DND-41 (cell line): Measurements from ENCODE around the gene RPS18.
A peak's percentile ranks its signal among the peaks of the same experiment; 100 is the strongest.
"Not testable (repeated sequence)": the region's sequence is repeated elsewhere in the genome, so short reads cannot be mapped to it uniquely, and the experiment has no call there.

Experiments
- ATAC-seq: fragments of 200-7000 bp; cut with Tn5 transposase; 3 replicates; pipeline ENCODE4 v1.9.1; 2021; ENCODE audit warnings: low read depth; ENCODE audit not compliant: insufficient read depth
- DNase-seq: peaks from one replicate; pipeline ENCODE4 v3.0.0-alpha.2; 2020
- H2AFZ ChIP-seq: 2 replicates; pipeline ENCODE4 v1.6.0; 2012; ENCODE audit warnings: low read depth, low read length
- H3K27ac ChIP-seq: 2 replicates; pipeline ENCODE4 v1.5.1; 2012; ENCODE audit warnings: low read length, inconsistent platforms
- H3K27me3 ChIP-seq: fragments of 200-600 bp; sonication (generic); 2 replicates; pipeline ENCODE4 v1.6.0; 2012; ENCODE audit warnings: low read length, mild to moderate bottlenecking, inconsistent platforms; ENCODE audit not compliant: insufficient read depth, poor library complexity
- H3K36me3 ChIP-seq: 2 replicates; pipeline ENCODE4 v1.5.1; 2012; ENCODE audit warnings: low read length, inconsistent platforms; ENCODE audit not compliant: insufficient read depth
- H3K4me1 ChIP-seq: 2 replicates; pipeline ENCODE4 v1.5.1; 2012; ENCODE audit warnings: mild to moderate bottlenecking, low read length; ENCODE audit not compliant: insufficient read depth
- H3K4me2 ChIP-seq: 2 replicates; pipeline ENCODE4 v1.6.0; 2012; ENCODE audit warnings: mild to moderate bottlenecking, moderate library complexity, low read length, inconsistent platforms; ENCODE audit not compliant: insufficient read depth
- H3K4me3 ChIP-seq, 2 experiments: fragments of 200-600 bp in 1 of 2; shearing (Covaris generic) in 1 of 2; 2 replicates each; pipeline ENCODE4 v1.5.1; 2012 to 2016; ENCODE audit warnings: inconsistent platforms in 2 of 2, low read length in 2 of 2, mild to moderate bottlenecking in 2 of 2, low read depth in 1 of 2, moderate library complexity in 1 of 2
- H3K79me2 ChIP-seq: 2 replicates; pipeline ENCODE4 v1.6.0; 2012; ENCODE audit warnings: low read length, inconsistent platforms; ENCODE audit not compliant: insufficient read depth
- H3K9ac ChIP-seq: 2 replicates; pipeline ENCODE4 v1.6.0; 2012; ENCODE audit warnings: low read depth, mild to moderate bottlenecking, inconsistent platforms, low read length, moderate library complexity
- H3K9me3 ChIP-seq: 2 replicates; pipeline ENCODE4 v1.5.1; 2012; ENCODE audit warnings: low read length, moderate library complexity, mild to moderate bottlenecking, inconsistent platforms; ENCODE audit not compliant: insufficient read depth, severe bottlenecking
- H4K20me1 ChIP-seq: 2 replicates; pipeline ENCODE4 v1.6.0; 2012; ENCODE audit warnings: low read length; ENCODE audit not compliant: insufficient read depth
- CTCF ChIP-seq: IDR thresholded peaks from 2 replicates; pipeline ENCODE4 v1.5.1; 2012; ENCODE audit warnings: borderline replicate concordance, low read length, moderate library complexity, mild to moderate bottlenecking; ENCODE audit not compliant: poor library complexity, severe bottlenecking; ENCODE audit errors: extremely low read depth
- EZH2 ChIP-seq: IDR thresholded peaks from 3 replicates; pipeline ENCODE4 v1.6.1; 2012; ENCODE audit warnings: borderline replicate concordance, low read depth, mild to moderate bottlenecking, moderate library complexity, low read length, inconsistent platforms; ENCODE audit not compliant: severe bottlenecking

Gene RPS18

GRCh38 chr6:33271468-33272274 lies at the start of gene RPS18, which contains the start of gene VPS52:
Gene RPS18 (plus strand): TSS chr6:33272075. CDS start chr6:33272120, 45 bp downstream.
Gene VPS52 (minus strand): TSS chr6:33271876. CDS start chr6:33271675, 201 bp downstream.
- Histone ChIP-seq H3K9me3 (no peaks in the 10 kb centered on the region), H3K27me3 (no peaks in the 10 kb centered on the region), H3K9ac (peak within 1 kb of the TSS; percentile 85), H3K27ac (peak within 1 kb of the TSS; percentile 97), H3K4me1 (peaks cover 67% of the 10 kb centered on the region), H2AFZ (peak within 1 kb of the TSS; percentile 82), H4K20me1 (peaks cover 36% of the 10 kb centered on the region), H3K36me3 (peaks cover 82% of the 10 kb centered on the region), H3K4me2 (peak within 1 kb of the TSS; percentile 79), H3K79me2 (peaks cover 75% of the 10 kb centered on the region), H3K4me3 (peak within 1 kb of the TSS; percentile 53 to 61)
- DNase-seq, result peak; percentile 96
- no peak for TF ChIP-seq EZH2
- no peak for TF ChIP-seq CTCF
- peak; percentile 88 for ATAC-seq

GRCh38 chr6:33226503-33227120 lies 45.3 kb upstream of the RPS18 start:
- H3K79me2 ChIP-seq, H3K4me2 ChIP-seq, H3K4me1 ChIP-seq, H3K27me3 ChIP-seq, H3K36me3 ChIP-seq, H3K27ac ChIP-seq, H3K9me3 ChIP-seq, H2AFZ ChIP-seq, ATAC-seq, H3K4me3 ChIP-seq, DNase-seq, H3K9ac ChIP-seq, H4K20me1 ChIP-seq: not testable (repeated sequence)

GRCh38 chr6:33235221-33235634 lies 36.6 kb upstream of the RPS18 start:
- TF ChIP-seq CTCF (no peak), EZH2 (no peak)
- Histone ChIP-seq H3K9ac (no peak overlapping the region), H3K27ac (no peak overlapping the region), H3K79me2 (no peaks in the 10 kb centered on the region), H4K20me1 (no peaks in the 10 kb centered on the region), H2AFZ (no peak overlapping the region), H3K4me2 (no peak overlapping the region), H3K9me3 (no peaks in the 10 kb centered on the region), H3K4me1 (no peaks in the 10 kb centered on the region), H3K4me3 (no peak overlapping the region), H3K36me3 (no peaks in the 10 kb centered on the region), H3K27me3 (peaks cover 25% of the 10 kb centered on the region)
- DNase-seq (no peak), ATAC-seq (no peak)

- no peaks in the 10 kb centered on the region for H3K4me1 ChIP-seq
- no peaks in the 10 kb centered on the region for H3K9me3 ChIP-seq
- no peak overlapping the region for H3K27ac ChIP-seq
- no peak for DNase-seq
- H3K79me2 ChIP-seq, result no peaks in the 10 kb centered on the region
- no peak for ATAC-seq
- H2AFZ ChIP-seq, result no peak overlapping the region
- H4K20me1 ChIP-seq, result no peaks in the 10 kb centered on the region
- no peak overlapping the region for H3K9ac ChIP-seq
- peaks cover 25% of the 10 kb centered on the region for H3K27me3 ChIP-seq
- H3K4me3 ChIP-seq, result no peak overlapping the region
- TF ChIP-seq CTCF, result no peak
- no peak for TF ChIP-seq EZH2
- H3K36me3 ChIP-seq, result no peaks in the 10 kb centered on the region
- H3K4me2 ChIP-seq, result no peak overlapping the region
These were observed 35.5 kb upstream of the RPS18 start for GRCh38 chr6:33236328-33236727.
